B cell (primary cell): ENCODE results near the gene LHX4. TPM values are rescaled to one million over a fixed set of nuclear protein-coding genes. Genes with fewer than 3 reads are reported as not detected.

ENCODE experiments used
- ATAC-seq: fragments of 200-7000 bp; cut with Tn5 transposase; one replicate; pipeline ENCODE4 v1.10.0; 2021; ENCODE audit warnings: low read depth, mild to moderate bottlenecking, moderate number of reproducible peaks, moderate library complexity
- CTCF ChIA-PET: fragments of 350-600 bp; sonication (Branson Sonifier 250); formaldehyde crosslinking; loops from one replicate; lab custom pipeline; 2021; ENCODE audit warnings: antibody characterized with exemption, inconsistent platforms; lab: Charles Lee
- POLR2A ChIA-PET: fragments of 350-600 bp; sonication (Branson Sonifier 250); formaldehyde crosslinking; loops from one replicate; lab custom pipeline; 2021; ENCODE audit warnings: antibody characterized with exemption; lab: Charles Lee
- DNase-seq: peaks from one replicate; pipeline ENCODE4 v3.0.0; 2013
- H2AFZ ChIP-seq: 2 replicates; pipeline ENCODE4 v1.6.1; 2012; ENCODE audit warnings: mild to moderate bottlenecking, low read depth, low read length; ENCODE audit not compliant: insufficient read depth, poor library complexity, severe bottlenecking
- H3K27ac ChIP-seq, 2 donors: 1 replicate in 1 of 2; 2 replicates in 1 of 2; pipeline ENCODE4 v1.5.1; 2012 to 2013; ENCODE audit warnings: low read length in 2 of 2, mild to moderate bottlenecking in 2 of 2, moderate library complexity in 1 of 2
- H3K27me3 ChIP-seq, 4 experiments: fragments of 200-600 bp in 1 of 4; sonication (generic) in 1 of 4; replicated peaks in 1 of 4; 1 replicate in 2 of 4; 2 replicates in 2 of 4; pipeline versions ENCODE4 v1.6.1 to v1.7.0; 2013 to 2016; ENCODE audit warnings: low read length in 3 of 4, mild to moderate bottlenecking in 2 of 4, mixed read lengths in 1 of 4, moderate library complexity in 1 of 4; ENCODE audit not compliant: insufficient read depth in 4 of 4, control insufficient read depth in 3 of 4; ENCODE audit errors: control extremely low read depth in 1 of 4
- H3K36me3 ChIP-seq, 2 experiments: replicated peaks in 1 of 2; 1 replicate in 1 of 2; 2 replicates in 1 of 2; pipeline versions ENCODE4 v1.6.1 to v1.7.1; 2013; ENCODE audit warnings: low read length in 1 of 2; ENCODE audit not compliant: insufficient read depth in 2 of 2, control insufficient read depth in 1 of 2; ENCODE audit errors: control extremely low read depth in 1 of 2, extremely low read depth in 1 of 2
- H3K4me1 ChIP-seq, 2 donors: fragments of 200-600 bp in 1 of 2; sonication (generic) in 1 of 2; 1 replicate in 1 of 2; 2 replicates in 1 of 2; pipeline versions ENCODE4 v1.5.1 to v1.6.1; 2013 to 2017; ENCODE audit warnings: low read length in 2 of 2; ENCODE audit not compliant: control insufficient read depth in 2 of 2, insufficient read depth in 2 of 2
- H3K4me2 ChIP-seq: replicated peaks from 2 replicates; pipeline ENCODE3; 2012; ENCODE audit warnings: mild to moderate bottlenecking, low read depth, low read length; ENCODE audit not compliant: poor library complexity, severe bottlenecking
- H3K4me3 ChIP-seq, 5 experiments: fragments of 200-600 bp in 1 of 5; sonication (generic) in 1 of 5; 1 replicate in 3 of 5; 2 replicates in 2 of 5; pipeline versions ENCODE4 v1.5.1 to v1.7.0; 2011 to 2016; ENCODE audit warnings: low read length in 4 of 5, mild to moderate bottlenecking in 4 of 5, low read depth in 2 of 5, control low read depth in 1 of 5, moderate library complexity in 1 of 5; ENCODE audit not compliant: insufficient read depth in 1 of 5; ENCODE audit errors: control extremely low read depth in 1 of 5, extremely low read depth in 1 of 5
- H3K79me2 ChIP-seq: fragments of 200-600 bp; sonication (generic); one replicate; pipeline ENCODE4 v1.6.0; 2016; ENCODE audit warnings: low read length; ENCODE audit not compliant: control insufficient read depth, insufficient read depth
- H3K9ac ChIP-seq: fragments of 200-600 bp; sonication (generic); 2 replicates; pipeline ENCODE4 v1.6.1; 2017; ENCODE audit warnings: mild to moderate bottlenecking, low read length, moderate library complexity
- H3K9me3 ChIP-seq, 3 donors: one replicate each; pipeline versions ENCODE4 v1.6.1 to v1.7.1; 2013; ENCODE audit warnings: low read length in 2 of 3; ENCODE audit not compliant: control insufficient read depth in 2 of 3, insufficient read depth in 1 of 3; ENCODE audit errors: control extremely low read depth in 1 of 3
- H4K20me1 ChIP-seq: 2 replicates; pipeline ENCODE4 v1.6.0; 2012; ENCODE audit warnings: mild to moderate bottlenecking, low read length; ENCODE audit not compliant: insufficient read depth, control insufficient read depth, poor library complexity, severe bottlenecking
- H3K27ac Mint-ChIP-seq: one replicate; pipeline ENCODE4 v1.8.0; 2021; ENCODE audit warnings: mixed read lengths
- H3K27me3 Mint-ChIP-seq: one replicate; pipeline ENCODE4 v1.8.0; 2021; ENCODE audit warnings: mixed read lengths
- H3K4me1 Mint-ChIP-seq: one replicate; pipeline ENCODE4 v1.8.0; 2021; ENCODE audit warnings: mixed read lengths
- H3K4me3 Mint-ChIP-seq: one replicate; pipeline ENCODE4 v1.8.0; 2021; ENCODE audit warnings: mixed read lengths
- H3K9me3 Mint-ChIP-seq: one replicate; pipeline ENCODE4 v1.8.0; 2022; ENCODE audit warnings: mixed read lengths; ENCODE audit not compliant: insufficient read depth
- CTCF ChIP-seq: fragments of 200-600 bp; IDR thresholded peaks from one replicate; pipeline ENCODE4 v1.8.0; 2022; ENCODE audit warnings: antibody characterized with exemption, mild to moderate bottlenecking
- EZH2 ChIP-seq: IDR thresholded peaks from 2 replicates; pipeline ENCODE4 v1.6.1; 2012; ENCODE audit warnings: borderline replicate concordance, low read depth, mild to moderate bottlenecking, moderate library complexity, low read length; ENCODE audit not compliant: insufficient read depth, poor library complexity, severe bottlenecking
- WGBS: methylation state at CpG from one replicate; pipeline ENCODE4 v1.1.5; 2013; ENCODE audit warnings: missing lambda C conversion rate; ENCODE audit not compliant: insufficient coverage; 5-methylcytosine and 5-hydroxymethylcytosine counted together
- intact Hi-C: fragments of 100-400 bp; cut with micrococcal nuclease; formaldehyde crosslinking; loops from one replicate; pipeline ENCODE4 v1.10.0; 2022
- polyA plus RNA-seq: library from polyadenylated mRNA; depleted of rRNA; stranded (reverse); fragments of >200 nt; gene quantifications from 2 replicates; pipeline ENCODE4 v1.2.3, GENCODE V29; 2012
- total RNA-seq, 2 donors: library from RNA; stranded (reverse); fragments of 120-200 nt in 1 of 2; gene quantifications; 1 replicate in 1 of 2; 2 replicates in 1 of 2; pipeline versions ENCODE4 v1.2.3 to v1.2.4, GENCODE V29; 2013 to 2022

LHX4 gene
- total and polyA plus RNA-seq, 2 donors (not counting 1 experiment from before 2014, with no cell fraction given) = not detected

GRCh38 chr1:180198611-180199010 lies 31.5 kb upstream of the LHX4 start:
- 94% methylated on average over 5 of the region's 5 CpGs for WGBS
- no peak overlapping the region for H2AFZ ChIP-seq
- POLR2A ChIA-PET = no interaction called here
- CTCF ChIA-PET = no interaction called here
- H4K20me1 ChIP-seq = no peaks in the 10 kb centered on the region
- no peaks in the 10 kb centered on the region for H3K27me3 Mint-ChIP-seq
- H3K4me1 Mint-ChIP-seq = no peaks in the 10 kb centered on the region
- no peak for DNase-seq
- intact Hi-C loops = no loop called here
- H3K36me3 ChIP-seq = no peaks in the 10 kb centered on the region
- ATAC-seq = no peak
- no peak overlapping the region for H3K27ac ChIP-seq
- H3K4me1 ChIP-seq = no peaks in the 10 kb centered on the region
- no peak overlapping the region for H3K4me3 Mint-ChIP-seq
- no peak overlapping the region for H3K9ac ChIP-seq
- no peaks in the 10 kb centered on the region for H3K27me3 ChIP-seq
- TF ChIP-seq CTCF = no peak
- H3K79me2 ChIP-seq = no peaks in the 10 kb centered on the region
- H3K4me3 ChIP-seq = no peak overlapping the region
- no peak overlapping the region for H3K4me2 ChIP-seq
- no peaks in the 10 kb centered on the region for H3K9me3 ChIP-seq
- H3K27ac Mint-ChIP-seq = no peak overlapping the region
- H3K9me3 Mint-ChIP-seq = no peaks in the 10 kb centered on the region

GRCh38 chr1:180199018-180199417 lies 31.0 kb upstream of the LHX4 start:
- ChIA-PET POLR2A (no interaction called here), CTCF (no interaction called here)
- Histone ChIP-seq H3K9ac (no peak overlapping the region), H3K4me2 (no peak overlapping the region), H3K9me3 (no peaks in the 10 kb centered on the region), H3K79me2 (no peaks in the 10 kb centered on the region), H3K27ac (no peak overlapping the region), H3K4me1 (no peaks in the 10 kb centered on the region), H3K4me3 (no peak overlapping the region), H3K36me3 (no peaks in the 10 kb centered on the region), H2AFZ (no peak overlapping the region), H3K27me3 (no peaks in the 10 kb centered on the region), H4K20me1 (no peaks in the 10 kb centered on the region)
- WGBS = 97% methylated on average over 12 of the region's 12 CpGs
- Mint-ChIP-seq H3K9me3 (no peaks in the 10 kb centered on the region), H3K4me1 (no peaks in the 10 kb centered on the region), H3K27me3 (no peaks in the 10 kb centered on the region), H3K27ac (no peak overlapping the region), H3K4me3 (no peak overlapping the region)
- ATAC-seq (no peak), DNase-seq (no peak)
- intact Hi-C loops = no loop called here
- TF ChIP-seq CTCF = no peak
- no peak for TF ChIP-seq EZH2
